ENCODE measurements around the gene ERMP1. TPM values are rescaled to one million over a fixed set of nuclear protein-coding genes. Genes with fewer than 3 reads are reported as not detected.

ERMP1 gene
- total RNA-seq, 1 experiment from 2014 or later = 34.7 TPM

DNA sequence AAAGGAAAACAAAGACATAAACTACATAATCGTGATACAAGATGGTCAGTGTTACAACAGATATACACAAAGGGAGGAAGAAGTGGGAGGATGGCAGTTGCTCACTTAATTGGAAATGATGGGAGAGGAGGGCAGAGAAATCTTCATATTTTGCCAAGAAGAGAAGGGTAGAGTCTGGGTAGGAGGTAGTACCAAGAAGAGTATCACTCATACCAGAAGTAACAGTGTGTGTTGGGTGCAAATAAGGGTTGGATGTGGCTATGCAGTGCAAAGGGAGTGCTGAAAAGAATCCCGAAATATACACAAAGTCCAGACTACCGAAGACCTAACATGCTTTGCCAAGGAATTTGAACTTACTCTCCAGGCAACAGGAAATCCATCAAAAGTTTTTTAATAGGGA, 41.0 kb downstream of the ERMP1 start:
- ChIA-PET CTCF (no interaction called here), POLR2A (no interaction called here)
- no peaks in the 10 kb centered on the region for H3K27me3 ChIP-seq (replicated peaks; ENCODE audit: control insufficient read depth, insufficient read depth, low read length)
- H3K9me3 ChIP-seq = no peaks in the 10 kb centered on the region
- intact Hi-C loops (cut with micrococcal nuclease; ENCODE audit: unreplicated experiment) = no loop called here
- H3K4me1 Mint-ChIP-seq (ENCODE audit: low read depth, unreplicated experiment) = no peaks in the 10 kb centered on the region
- BruUV-seq (replicated peaks) = no TSS peak
- H3K9me3 Mint-ChIP-seq (ENCODE audit: unreplicated experiment) = no peaks in the 10 kb centered on the region
- DNase-seq = no peak
- no peak overlapping the region for H3K27ac Mint-ChIP-seq (ENCODE audit: unreplicated experiment)
- no peak overlapping the region for H3K4me3 Mint-ChIP-seq (ENCODE audit: unreplicated experiment)
- no peaks in the 10 kb centered on the region for H3K36me3 ChIP-seq (ENCODE audit: control insufficient read depth, insufficient read depth, low read length)
- H3K4me3 ChIP-seq (ENCODE audit: low read depth, low read length) = no peak overlapping the region
- TF ChIP-seq, protein P1, sequence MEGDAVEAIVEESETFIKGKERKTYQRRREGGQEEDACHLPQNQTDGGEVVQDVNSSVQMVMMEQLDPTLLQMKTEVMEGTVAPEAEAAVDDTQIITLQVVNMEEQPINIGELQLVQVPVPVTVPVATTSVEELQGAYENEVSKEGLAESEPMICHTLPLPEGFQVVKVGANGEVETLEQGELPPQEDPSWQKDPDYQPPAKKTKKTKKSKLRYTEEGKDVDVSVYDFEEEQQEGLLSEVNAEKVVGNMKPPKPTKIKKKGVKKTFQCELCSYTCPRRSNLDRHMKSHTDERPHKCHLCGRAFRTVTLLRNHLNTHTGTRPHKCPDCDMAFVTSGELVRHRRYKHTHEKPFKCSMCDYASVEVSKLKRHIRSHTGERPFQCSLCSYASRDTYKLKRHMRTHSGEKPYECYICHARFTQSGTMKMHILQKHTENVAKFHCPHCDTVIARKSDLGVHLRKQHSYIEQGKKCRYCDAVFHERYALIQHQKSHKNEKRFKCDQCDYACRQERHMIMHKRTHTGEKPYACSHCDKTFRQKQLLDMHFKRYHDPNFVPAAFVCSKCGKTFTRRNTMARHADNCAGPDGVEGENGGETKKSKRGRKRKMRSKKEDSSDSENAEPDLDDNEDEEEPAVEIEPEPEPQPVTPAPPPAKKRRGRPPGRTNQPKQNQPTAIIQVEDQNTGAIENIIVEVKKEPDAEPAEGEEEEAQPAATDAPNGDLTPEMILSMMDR (IDR thresholded peaks at IDR 0.05; ENCODE audit: insufficient read depth in 1 of 2, low read depth in 1 of 2, low read length in 1 of 2, severe bottlenecking in 1 of 2, unreplicated experiment in 1 of 2) = no peak
- H3K4me1 ChIP-seq = no peaks in the 10 kb centered on the region
- H3K27me3 Mint-ChIP-seq (ENCODE audit: insufficient read depth, unreplicated experiment) = no peaks in the 10 kb centered on the region
- peaks cover 57% of the 10 kb centered on the region for H3K36me3 Mint-ChIP-seq (ENCODE audit: insufficient read depth, unreplicated experiment)

DNA sequence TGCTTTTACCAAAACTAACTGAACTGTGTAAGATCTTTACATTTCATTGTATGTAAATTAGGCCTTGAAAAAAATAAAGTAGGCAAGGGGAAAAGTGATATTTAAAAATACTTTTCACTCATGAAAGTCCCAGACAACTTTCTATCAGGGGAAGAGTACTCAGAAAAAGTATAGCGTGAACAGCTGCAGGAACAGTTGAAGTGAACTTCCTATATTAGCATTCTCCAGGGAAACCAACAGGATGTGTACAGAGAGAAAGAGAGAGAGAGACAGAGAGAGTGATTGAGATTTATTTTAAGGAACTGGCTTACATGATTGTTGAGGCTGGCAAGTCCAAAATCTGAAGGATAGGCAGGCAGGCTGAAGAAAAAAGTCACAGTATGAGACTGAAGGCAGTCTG, 42.0 kb downstream of the ERMP1 start:
- CTCF ChIA-PET = no interaction called here
- BruUV-seq (replicated peaks) = no TSS peak
- H3K4me1 ChIP-seq = no peaks in the 10 kb centered on the region
- no peaks in the 10 kb centered on the region for H3K4me1 Mint-ChIP-seq (ENCODE audit: low read depth, unreplicated experiment)
- POLR2A ChIA-PET = no interaction called here
- H3K27me3 Mint-ChIP-seq (ENCODE audit: insufficient read depth, unreplicated experiment) = no peaks in the 10 kb centered on the region
- no peaks in the 10 kb centered on the region for H3K9me3 Mint-ChIP-seq (ENCODE audit: unreplicated experiment)
- no peaks in the 10 kb centered on the region for H3K27me3 ChIP-seq (replicated peaks; ENCODE audit: control insufficient read depth, insufficient read depth, low read length)
- intact Hi-C loops (cut with micrococcal nuclease; ENCODE audit: unreplicated experiment) = no loop called here
- no peaks in the 10 kb centered on the region for H3K9me3 ChIP-seq
- H3K36me3 ChIP-seq (ENCODE audit: control insufficient read depth, insufficient read depth, low read length) = no peaks in the 10 kb centered on the region
- no peak for DNase-seq
- H3K4me3 Mint-ChIP-seq (ENCODE audit: unreplicated experiment) = no peak overlapping the region
- TF ChIP-seq, protein P1 (IDR thresholded peaks at IDR 0.05; ENCODE audit: insufficient read depth in 1 of 2, low read depth in 1 of 2, low read length in 1 of 2, severe bottlenecking in 1 of 2, unreplicated experiment in 1 of 2) = no peak
- H3K4me3 ChIP-seq (ENCODE audit: low read depth, low read length) = no peak overlapping the region
- no peak overlapping the region for H3K27ac Mint-ChIP-seq (ENCODE audit: unreplicated experiment)
- H3K36me3 Mint-ChIP-seq (ENCODE audit: insufficient read depth, unreplicated experiment) = peaks cover 49% of the 10 kb centered on the region

- CTCF ChIA-PET = no interaction called here
- Mint-ChIP-seq H3K27me3 (ENCODE audit: insufficient read depth, unreplicated experiment) (no peaks in the 10 kb centered on the region), H3K27ac (ENCODE audit: unreplicated experiment) (no peak overlapping the region), H3K9me3 (ENCODE audit: unreplicated experiment) (no peaks in the 10 kb centered on the region), H3K4me3 (ENCODE audit: unreplicated experiment) (no peak overlapping the region), H3K4me1 (ENCODE audit: low read depth, unreplicated experiment) (no peaks in the 10 kb centered on the region), H3K36me3 (ENCODE audit: insufficient read depth, unreplicated experiment) (peaks cover 48% of the 10 kb centered on the region)
- Histone ChIP-seq H3K27me3 (replicated peaks; ENCODE audit: control insufficient read depth, insufficient read depth, low read length) (no peaks in the 10 kb centered on the region), H3K9me3 (no peaks in the 10 kb centered on the region), H3K36me3 (ENCODE audit: control insufficient read depth, insufficient read depth, low read length) (no peaks in the 10 kb centered on the region; the same call in 1 of the 2 replicates), H3K4me3 (ENCODE audit: low read depth, low read length) (no peak overlapping the region), H3K4me1 (no peaks in the 10 kb centered on the region)
- POLR2A ChIA-PET = no interaction called here
- no TSS peak for BruUV-seq (replicated peaks)
- TF ChIP-seq, protein P1 (IDR thresholded peaks at IDR 0.05; ENCODE audit: insufficient read depth in 1 of 2, low read depth in 1 of 2, low read length in 1 of 2, severe bottlenecking in 1 of 2, unreplicated experiment in 1 of 2) = no peak
- DNase-seq = no peak
- intact Hi-C loops (cut with micrococcal nuclease; ENCODE audit: unreplicated experiment) = no loop called here
Observed at GRCh38 chr9:5789489-5789888, 43.4 kb downstream of the ERMP1 start.

Data from Caco-2 (cell line).